Spleen (tissue), 11 donors: ENCODE measurements around the gene COL5A1. TPM values are rescaled to one million over a fixed set of nuclear protein-coding genes. Genes with fewer than 3 reads are reported as not detected.

ENCODE experiments used
- DNase-seq: peaks from one replicate; pipeline ENCODE4 v3.0.0-alpha.2; 2020
- H3K27ac ChIP-seq, 8 donors: fragments of 200-600 bp; sonication (generic) in 7 of 8; 1 replicate in 4 of 8; 2 replicates in 4 of 8; pipeline versions ENCODE4 v1.5.0 to v1.8.0; 2016 to 2021; ENCODE audit warnings: inconsistent platforms in 4 of 8, mild to moderate bottlenecking in 4 of 8, moderate library complexity in 1 of 8
- H3K27me3 ChIP-seq, 7 donors: fragments of 200-600 bp; sonication (generic) in 6 of 7; replicated peaks in 1 of 7; 1 replicate in 4 of 7; 2 replicates in 3 of 7; pipeline versions ENCODE4 v1.5.0 to v1.8.0; 2016 to 2021; ENCODE audit warnings: inconsistent platforms in 3 of 7, mild to moderate bottlenecking in 1 of 7
- H3K36me3 ChIP-seq, 6 donors: fragments of 200-600 bp; sonication (generic) in 5 of 6; 1 replicate in 4 of 6; 2 replicates in 2 of 6; pipeline versions ENCODE4 v1.5.0 to v1.8.0; 2016 to 2021; ENCODE audit warnings: inconsistent platforms in 2 of 6
- H3K4me1 ChIP-seq, 6 donors: fragments of 200-600 bp; sonication (generic) in 5 of 6; 1 replicate in 3 of 6; 2 replicates in 3 of 6; pipeline versions ENCODE4 v1.5.0 to v1.8.0; 2016 to 2021; ENCODE audit warnings: inconsistent platforms in 3 of 6
- H3K4me3 ChIP-seq, 8 donors: fragments of 200-600 bp; sonication (generic) in 7 of 8; 1 replicate in 4 of 8; 2 replicates in 4 of 8; pipeline versions ENCODE4 v1.5.0 to v1.8.0; 2016 to 2021; ENCODE audit warnings: inconsistent platforms in 4 of 8, mild to moderate bottlenecking in 4 of 8, moderate library complexity in 2 of 8
- H3K9me3 ChIP-seq, 8 donors: fragments of 200-600 bp; sonication (generic) in 7 of 8; 1 replicate in 4 of 8; 2 replicates in 4 of 8; pipeline versions ENCODE4 v1.5.0 to v1.8.0; 2016 to 2021; ENCODE audit warnings: inconsistent platforms in 4 of 8
- CTCF ChIP-seq, 11 experiments: fragments of 200-600 bp in 7 of 11; fragments of 450-650 bp in 4 of 11; sonication (generic) in 4 of 11; IDR thresholded peaks in 8 of 11; conservative IDR thresholded peaks in 3 of 11; 1 replicate in 7 of 11; 2 replicates in 4 of 11; pipeline versions ENCODE4 v1.4.0 to v1.8.0; 2016 to 2021; ENCODE audit warnings: antibody characterized with exemption in 11 of 11, inconsistent platforms in 4 of 11, mild to moderate bottlenecking in 1 of 11
- POLR2A ChIP-seq, 3 donors: fragments of 450-650 bp; IDR thresholded peaks; one replicate each; pipeline ENCODE4 v1.5.1; 2017; ENCODE audit warnings: antibody characterized with exemption in 3 of 3, mild to moderate bottlenecking in 1 of 3
- POLR2AphosphoS5 ChIP-seq, 3 donors: sonication (generic); formaldehyde crosslinking; IDR thresholded peaks; one replicate each; pipeline ENCODE4 v1.5.1; 2017; ENCODE audit warnings: antibody characterized with exemption in 3 of 3
- WGBS, 5 donors: extraction: QIAGEN DNeasy Blood & Tissue Kit in 3 of 5; methylation state at CpG; one replicate each; pipeline versions ENCODE4 v1.1.5 to v1.1.7; 2013 to 2018; 5-methylcytosine and 5-hydroxymethylcytosine counted together
- intact Hi-C: fragments of 100-400 bp; cut with DNase I; formaldehyde crosslinking; loops from one replicate; pipeline ENCODE4 v1.15.0; 2023; ENCODE audit warnings: low total_unique reads
- polyA plus RNA-seq, 3 donors: library from polyadenylated mRNA; stranded (reverse); fragments of 200-250 nt; gene quantifications; one replicate each; pipeline ENCODE4 v1.2.1, GENCODE V29; 2013
- total RNA-seq, 7 donors: library from RNA; depleted of rRNA in 3 of 7; stranded (reverse); fragments of >200 nt in 3 of 7; fragmentation: NEBNext Ultra II Directional in 4 of 7; extraction: Animal tissue kit (Norgen Biotek cat#: 25700) in 4 of 7; gene quantifications; one replicate each; pipeline versions ENCODE4 v1.1.0 to v1.2.1, GENCODE V29; 2016 to 2021
- donor health status: healthy with polysubstance abuse.
- donor health status: DM: no; HTN: no; CAD: no; lungs with moderate emphysema.
- donor health status: DM: no; HTN: no; CAD: no.
- donor health status: Bipolar disorder and iron deficiency.
- donor health status: healthy.
- donor health status: DM: no; HTN: no; CAD: no.
- donor health status: DM: yes; HTN: yes; CAD: no.

COL5A1 gene
- total and polyA plus RNA-seq, 10 donors, result 2.6 to 50.6 (median 23.7) TPM

- peaks cover 0 to 33% (median 0%) of the 10 kb centered on the region in 6 donors for H3K36me3 ChIP-seq
- H3K27ac ChIP-seq, result no peak overlapping the region
- 79 to 94% (median 88%) methylated on average over 11 to 18 of the region's 18 CpGs for WGBS, 5 donors
- H3K27me3 ChIP-seq, result no peaks in the 10 kb centered on the region
- H3K4me1 ChIP-seq, result peaks cover 0 to 7% (median 0%) of the 10 kb centered on the region in 6 donors
- no peak for TF ChIP-seq CTCF (IDR thresholded peaks at IDR 0.05 in 8 of 11, conservative IDR thresholded peaks at IDR 0.05 in 3 of 11)
- TF ChIP-seq POLR2A (IDR thresholded peaks at IDR 0.05), result no peak
- no peak for TF ChIP-seq POLR2AphosphoS5 (IDR thresholded peaks at IDR 0.05)
- peaks cover 0 to 5% (median 0%) of the 10 kb centered on the region in 8 donors for H3K9me3 ChIP-seq
- H3K4me3 ChIP-seq, result no peak overlapping the region
- intact Hi-C loops, result no loop called here
- DNase-seq, result no peak
Measured at GRCh38 chr9:134843740-134844139, 202.1 kb downstream of the COL5A1 start.

GRCh38 chr9:134844821-134845220, 203.2 kb downstream of the COL5A1 start:
- peaks cover 0 to 5% (median 0%) of the 10 kb centered on the region in 8 donors for H3K9me3 ChIP-seq
- H3K27me3 ChIP-seq, result no peaks in the 10 kb centered on the region
- peak overlapping the region in 3 of 8 donors; percentile 7 to 36 (median 30) for H3K27ac ChIP-seq
- no peak for TF ChIP-seq POLR2A (IDR thresholded peaks at IDR 0.05)
- TF ChIP-seq CTCF (IDR thresholded peaks at IDR 0.05 in 8 of 11, conservative IDR thresholded peaks at IDR 0.05 in 3 of 11), result no peak
- no peak for TF ChIP-seq POLR2AphosphoS5 (IDR thresholded peaks at IDR 0.05)
- peaks cover 0 to 7% (median 0%) of the 10 kb centered on the region in 6 donors for H3K4me1 ChIP-seq
- H3K36me3 ChIP-seq, result peaks cover 0 to 24% (median 0%) of the 10 kb centered on the region in 6 donors
- 68 to 87% (median 71%) methylated on average over 6 to 8 of the region's 8 CpGs for WGBS, 5 donors
- intact Hi-C loops, result no loop called here
- no peak for DNase-seq
- no peak overlapping the region for H3K4me3 ChIP-seq

- H3K4me3 ChIP-seq, result no peak overlapping the region
- H3K27me3 ChIP-seq, result no peaks in the 10 kb centered on the region
- peaks cover 0 to 16% (median 0%) of the 10 kb centered on the region in 8 donors for H3K9me3 ChIP-seq
- 81 to 91% (median 89%) methylated on average over 16 of the region's 16 CpGs for WGBS, 5 donors
- no peak overlapping the region for H3K27ac ChIP-seq
- TF ChIP-seq POLR2AphosphoS5 (IDR thresholded peaks at IDR 0.05) (no peak), POLR2A (IDR thresholded peaks at IDR 0.05) (no peak), CTCF (IDR thresholded peaks at IDR 0.05 in 8 of 11, conservative IDR thresholded peaks at IDR 0.05 in 3 of 11) (no peak)
- H3K4me1 ChIP-seq, result peaks cover 0 to 7% (median 0%) of the 10 kb centered on the region in 6 donors
- peaks cover 0 to 24% (median 0%) of the 10 kb centered on the region in 6 donors for H3K36me3 ChIP-seq
- no peak for DNase-seq
- intact Hi-C loops, result no loop called here
Measured at GRCh38 chr9:134846187-134846586, 204.6 kb downstream of the COL5A1 start.

- H3K4me1 ChIP-seq, result peaks cover 0 to 7% (median 0%) of the 10 kb centered on the region in 6 donors
- 70 to 91% (median 91%) methylated on average over 1 of the region's 1 CpG for WGBS, 5 donors
- intact Hi-C loops, result no loop called here
Measured at GRCh38 chr9:134846699-134847098, 205.1 kb downstream of the COL5A1 start.

More at GRCh38 chr9:134846699-134847098, 205.1 kb downstream of the COL5A1 start:
- TF ChIP-seq POLR2AphosphoS5 (IDR thresholded peaks at IDR 0.05) (no peak), CTCF (IDR thresholded peaks at IDR 0.05 in 8 of 11, conservative IDR thresholded peaks at IDR 0.05 in 3 of 11) (no peak), POLR2A (IDR thresholded peaks at IDR 0.05) (no peak)
- no peak overlapping the region for H3K27ac ChIP-seq
- no peak overlapping the region for H3K4me3 ChIP-seq
- H3K36me3 ChIP-seq, result peaks cover 0 to 23% (median 0%) of the 10 kb centered on the region in 6 donors
- no peaks in the 10 kb centered on the region for H3K27me3 ChIP-seq
- no peak for DNase-seq
- peaks cover 0 to 20% (median 0%) of the 10 kb centered on the region in 8 donors for H3K9me3 ChIP-seq
